Astrocyte (in vitro differentiated cells and primary cell): ENCODE data around the gene IFIH1. TPM values are rescaled to one million over a fixed set of nuclear protein-coding genes. Genes with fewer than 3 reads are reported as not detected.
A peak's percentile ranks its signal among the peaks of the same experiment; 100 is the strongest.

Experiments used
- DNase-seq: peaks from one replicate; pipeline ENCODE4 v3.0.0-alpha.2; 2010; ENCODE audit warnings: low read depth
- FAIRE-seq: peaks from 2 replicates; lab custom pipeline; 2011; peaks lifted over from hg19 to GRCh38; lab: Jason Lieb, UNC
- H2AFZ ChIP-seq: 2 replicates; pipeline ENCODE4 v1.6.0; 2012; ENCODE audit warnings: low read depth, low read length, inconsistent platforms
- H3K27ac ChIP-seq: 2 replicates; pipeline ENCODE4 v1.5.1; 2011; ENCODE audit warnings: low read depth, low read length, inconsistent platforms
- H3K27me3 ChIP-seq: 2 replicates; pipeline ENCODE4 v1.6.0; 2011; ENCODE audit warnings: low read length, inconsistent platforms; ENCODE audit not compliant: insufficient read depth
- H3K36me3 ChIP-seq: 2 replicates; pipeline ENCODE4 v1.5.1; 2011; ENCODE audit warnings: low read length, inconsistent platforms; ENCODE audit not compliant: insufficient read depth
- H3K4me1 ChIP-seq: 2 replicates; pipeline ENCODE4 v1.5.1; 2011; ENCODE audit warnings: low read length, inconsistent platforms; ENCODE audit not compliant: insufficient read depth
- H3K4me2 ChIP-seq: 2 replicates; pipeline ENCODE4 v1.6.0; 2012; ENCODE audit warnings: low read length, inconsistent platforms
- H3K4me3 ChIP-seq: 2 replicates; pipeline ENCODE4 v1.5.1; 2011; ENCODE audit warnings: low read depth, mild to moderate bottlenecking, low read length, inconsistent platforms; ENCODE audit not compliant: insufficient read depth
- H3K79me2 ChIP-seq: 2 replicates; pipeline ENCODE4 v1.6.0; 2012; ENCODE audit warnings: mild to moderate bottlenecking, low read length, inconsistent platforms; ENCODE audit not compliant: insufficient read depth
- H3K9ac ChIP-seq: 2 replicates; pipeline ENCODE4 v1.6.0; 2012; ENCODE audit warnings: mild to moderate bottlenecking, low read length, inconsistent platforms
- H3K9me3 ChIP-seq: 2 replicates; pipeline ENCODE4 v1.5.1; 2012; ENCODE audit warnings: low read depth, mild to moderate bottlenecking, low read length, inconsistent platforms; ENCODE audit not compliant: insufficient read depth
- H4K20me1 ChIP-seq: 2 replicates; pipeline ENCODE4 v1.6.0; 2012; ENCODE audit warnings: low read length, inconsistent platforms; ENCODE audit not compliant: insufficient read depth
- H3K27ac Mint-ChIP-seq: one replicate; pipeline ENCODE4 v1.8.0; 2021; ENCODE audit warnings: mild to moderate bottlenecking, mixed read lengths; ENCODE audit not compliant: unreplicated experiment
- H3K27me3 Mint-ChIP-seq: one replicate; pipeline ENCODE4 v1.8.0; 2021; ENCODE audit warnings: low read depth, mixed read lengths; ENCODE audit not compliant: unreplicated experiment
- H3K36me3 Mint-ChIP-seq: one replicate; pipeline ENCODE4 v1.8.0; 2021; ENCODE audit warnings: low read depth, mixed read lengths; ENCODE audit not compliant: unreplicated experiment
- H3K4me1 Mint-ChIP-seq: one replicate; pipeline ENCODE4 v1.8.0; 2021; ENCODE audit warnings: low read depth, mixed read lengths; ENCODE audit not compliant: unreplicated experiment
- H3K4me3 Mint-ChIP-seq: one replicate; pipeline ENCODE4 v1.8.0; 2021; ENCODE audit warnings: mild to moderate bottlenecking, moderate library complexity, mixed read lengths; ENCODE audit not compliant: unreplicated experiment
- H3K9me3 Mint-ChIP-seq: one replicate; pipeline ENCODE4 v1.8.0; 2021; ENCODE audit warnings: mild to moderate bottlenecking, mixed read lengths; ENCODE audit not compliant: unreplicated experiment
- EZH2 ChIP-seq: IDR thresholded peaks from 2 replicates; pipeline ENCODE4 v1.6.1; 2012; ENCODE audit warnings: mild to moderate bottlenecking, low read length, inconsistent platforms; ENCODE audit not compliant: insufficient read depth
- total RNA-seq: library from RNA; stranded (reverse); gene quantifications from 2 replicates; pipeline ENCODE4 v1.2.1, GENCODE V29; 2021
- TF ChIP-seq, protein P1 (sequence below): IDR thresholded peaks from 2 replicates; pipeline ENCODE4 v1.5.1; 2011; ENCODE audit warnings: low read depth, mild to moderate bottlenecking, inconsistent platforms, low read length, moderate library complexity; ENCODE audit not compliant: insufficient read depth

The IFIH1 gene
- total RNA-seq, 1 donor from 2014 or later: 62.3 TPM

DNA sequence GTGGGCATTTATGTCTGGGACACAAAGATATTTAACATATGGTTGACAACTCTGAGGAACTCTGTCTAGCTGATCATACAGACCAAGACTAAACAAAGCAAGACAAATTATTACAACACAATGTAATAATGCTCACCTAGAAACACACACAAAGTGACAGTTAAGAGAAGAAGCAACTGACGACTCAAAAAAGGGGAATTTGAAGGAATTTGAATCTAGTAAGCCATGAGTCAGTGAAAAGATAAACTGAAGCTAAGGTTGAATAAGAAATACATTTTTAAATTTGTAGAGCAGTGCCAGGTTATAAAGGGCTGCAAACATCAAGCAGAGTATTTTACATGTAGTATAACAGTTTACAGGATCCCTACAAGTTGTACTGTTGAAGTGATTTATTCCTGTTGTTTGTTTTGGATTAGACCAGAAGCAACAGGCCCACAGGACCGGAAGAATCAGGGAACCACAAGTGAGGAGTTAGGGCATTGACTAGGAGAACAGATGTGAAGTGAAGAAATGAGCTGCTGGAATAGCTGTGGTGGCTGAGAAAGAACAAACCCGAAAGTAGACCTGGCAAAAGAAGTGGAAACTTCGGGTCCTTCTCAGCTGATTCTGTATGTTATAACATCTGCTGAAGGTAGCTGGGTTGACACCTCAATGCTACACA is 35.6 kb downstream of the IFIH1 start:
- no peak overlapping the region for H2AFZ ChIP-seq
- no peak for FAIRE-seq

DNA sequence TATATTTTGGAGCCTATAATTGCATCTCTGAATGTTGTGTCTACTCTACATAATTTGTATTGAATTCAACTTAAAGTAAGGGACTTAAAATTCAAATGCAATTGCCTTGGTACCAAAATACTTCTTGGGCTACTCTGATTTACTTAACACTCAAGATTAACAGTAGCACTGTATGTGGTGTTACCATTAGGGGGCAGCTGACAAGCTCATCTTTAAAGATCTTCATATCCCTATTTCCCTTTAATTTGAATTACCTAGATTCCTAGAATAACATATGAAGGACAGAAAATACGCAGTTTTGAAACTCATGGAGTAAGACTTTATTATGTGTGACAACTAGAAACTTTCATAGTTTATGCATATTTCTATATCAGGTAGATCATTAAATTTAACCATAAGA is 37.8 kb downstream of the IFIH1 start:
- H3K27ac Mint-ChIP-seq: no peak overlapping the region
- H3K4me2 ChIP-seq: no peak overlapping the region
- FAIRE-seq (no peak), DNase-seq (no peak)
- no peaks in the 10 kb centered on the region for H3K4me1 Mint-ChIP-seq
- no peaks in the 10 kb centered on the region for H3K27me3 ChIP-seq
- no peak overlapping the region for H3K4me3 Mint-ChIP-seq
- no peak for TF ChIP-seq EZH2
- TF ChIP-seq, protein P1, sequence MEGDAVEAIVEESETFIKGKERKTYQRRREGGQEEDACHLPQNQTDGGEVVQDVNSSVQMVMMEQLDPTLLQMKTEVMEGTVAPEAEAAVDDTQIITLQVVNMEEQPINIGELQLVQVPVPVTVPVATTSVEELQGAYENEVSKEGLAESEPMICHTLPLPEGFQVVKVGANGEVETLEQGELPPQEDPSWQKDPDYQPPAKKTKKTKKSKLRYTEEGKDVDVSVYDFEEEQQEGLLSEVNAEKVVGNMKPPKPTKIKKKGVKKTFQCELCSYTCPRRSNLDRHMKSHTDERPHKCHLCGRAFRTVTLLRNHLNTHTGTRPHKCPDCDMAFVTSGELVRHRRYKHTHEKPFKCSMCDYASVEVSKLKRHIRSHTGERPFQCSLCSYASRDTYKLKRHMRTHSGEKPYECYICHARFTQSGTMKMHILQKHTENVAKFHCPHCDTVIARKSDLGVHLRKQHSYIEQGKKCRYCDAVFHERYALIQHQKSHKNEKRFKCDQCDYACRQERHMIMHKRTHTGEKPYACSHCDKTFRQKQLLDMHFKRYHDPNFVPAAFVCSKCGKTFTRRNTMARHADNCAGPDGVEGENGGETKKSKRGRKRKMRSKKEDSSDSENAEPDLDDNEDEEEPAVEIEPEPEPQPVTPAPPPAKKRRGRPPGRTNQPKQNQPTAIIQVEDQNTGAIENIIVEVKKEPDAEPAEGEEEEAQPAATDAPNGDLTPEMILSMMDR: no peak
- H4K20me1 ChIP-seq: no peaks in the 10 kb centered on the region
- no peaks in the 10 kb centered on the region for H3K4me1 ChIP-seq
- H3K9ac ChIP-seq: no peak overlapping the region
- H3K9me3 Mint-ChIP-seq: no peaks in the 10 kb centered on the region
- no peaks in the 10 kb centered on the region for H3K79me2 ChIP-seq
- no peaks in the 10 kb centered on the region for H3K27me3 Mint-ChIP-seq
- H3K36me3 Mint-ChIP-seq: peaks cover 34% of the 10 kb centered on the region
- H3K9me3 ChIP-seq: no peaks in the 10 kb centered on the region
- no peaks in the 10 kb centered on the region for H3K36me3 ChIP-seq
- H3K27ac ChIP-seq: no peak overlapping the region
- no peak overlapping the region for H2AFZ ChIP-seq
- H3K4me3 ChIP-seq: no peak overlapping the region

More for the DNA sequence above, 35.6 kb downstream of the IFIH1 start:
- H4K20me1 ChIP-seq: no peaks in the 10 kb centered on the region
- no peaks in the 10 kb centered on the region for H3K36me3 ChIP-seq
- H3K4me1 Mint-ChIP-seq: no peaks in the 10 kb centered on the region
- no peak overlapping the region for H3K9ac ChIP-seq
- no peaks in the 10 kb centered on the region for H3K27me3 ChIP-seq
- TF ChIP-seq, protein P1: no peak
- TF ChIP-seq EZH2: no peak
- no peaks in the 10 kb centered on the region for H3K79me2 ChIP-seq
- no peak overlapping the region for H3K4me3 Mint-ChIP-seq
- peaks cover 24% of the 10 kb centered on the region for H3K36me3 Mint-ChIP-seq
- peak; percentile 51 for DNase-seq
- H3K4me2 ChIP-seq: no peak overlapping the region
- no peaks in the 10 kb centered on the region for H3K9me3 ChIP-seq
- H3K4me1 ChIP-seq: no peaks in the 10 kb centered on the region
- H3K27ac ChIP-seq: no peak overlapping the region
- no peak overlapping the region for H3K27ac Mint-ChIP-seq
- H3K27me3 Mint-ChIP-seq: no peaks in the 10 kb centered on the region
- H3K9me3 Mint-ChIP-seq: no peaks in the 10 kb centered on the region
- H3K4me3 ChIP-seq: no peak overlapping the region

DNA sequence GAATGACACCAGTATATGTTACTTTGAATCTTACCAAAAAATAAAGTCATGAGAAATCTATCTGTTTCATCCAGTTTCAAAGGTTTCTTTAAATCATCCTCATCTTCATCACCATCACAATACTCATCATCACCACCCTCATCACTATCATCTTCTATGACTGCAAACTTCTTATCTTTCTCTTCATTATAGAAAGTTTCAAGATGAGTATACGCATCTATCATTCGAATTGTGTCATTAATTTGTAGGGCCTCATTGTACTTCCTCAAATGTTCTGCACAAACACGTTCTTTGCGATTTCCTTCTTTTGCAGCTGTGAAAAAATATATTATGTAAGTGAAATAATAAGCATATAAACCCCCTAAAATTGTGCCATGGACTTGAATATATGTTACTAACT is 41.1 kb downstream of the IFIH1 start:
- TF ChIP-seq, protein P1: no peak
- TF ChIP-seq EZH2: no peak
- H3K27me3 Mint-ChIP-seq: no peaks in the 10 kb centered on the region
- no peaks in the 10 kb centered on the region for H3K9me3 Mint-ChIP-seq
- H3K9ac ChIP-seq: no peak overlapping the region
- H4K20me1 ChIP-seq: no peaks in the 10 kb centered on the region
- no peaks in the 10 kb centered on the region for H3K36me3 ChIP-seq
- no peak overlapping the region for H3K4me3 ChIP-seq
- no peak overlapping the region for H2AFZ ChIP-seq
- H3K27me3 ChIP-seq: no peaks in the 10 kb centered on the region
- H3K79me2 ChIP-seq: no peaks in the 10 kb centered on the region
- no peaks in the 10 kb centered on the region for H3K4me1 Mint-ChIP-seq
- H3K9me3 ChIP-seq: no peaks in the 10 kb centered on the region
- H3K27ac Mint-ChIP-seq: no peak overlapping the region
- no peak overlapping the region for H3K4me3 Mint-ChIP-seq
- no peak overlapping the region for H3K4me2 ChIP-seq
- H3K27ac ChIP-seq: no peak overlapping the region
- no peak for FAIRE-seq
- H3K36me3 Mint-ChIP-seq: peaks cover 31% of the 10 kb centered on the region
- no peak for DNase-seq
- H3K4me1 ChIP-seq: no peaks in the 10 kb centered on the region
